HG03066 (cell line): ENCODE results near the gene SEMA3F.
"Not testable (repeated sequence)": the region's sequence is repeated elsewhere in the genome, so short reads cannot be mapped to it uniquely, and the experiment has no call there.

Source experiments
- ATAC-seq: cut with Tn5 transposase; IDR thresholded peaks from one replicate; pipeline ENCODE4 v1.9.1; 2021; ENCODE audit warnings: low read depth; ENCODE audit not compliant: unreplicated experiment

SEMA3F gene

GRCh38 chr3:50207359-50208042, 52.4 kb downstream of the SEMA3F start:
- no peak for ATAC-seq

GRCh38 chr3:50208677-50209344, 53.7 kb downstream of the SEMA3F start:
- no peak for ATAC-seq

GRCh38 chr3:50210176-50210509, 55.0 kb downstream of the SEMA3F start:
- no peak for ATAC-seq

DNA sequence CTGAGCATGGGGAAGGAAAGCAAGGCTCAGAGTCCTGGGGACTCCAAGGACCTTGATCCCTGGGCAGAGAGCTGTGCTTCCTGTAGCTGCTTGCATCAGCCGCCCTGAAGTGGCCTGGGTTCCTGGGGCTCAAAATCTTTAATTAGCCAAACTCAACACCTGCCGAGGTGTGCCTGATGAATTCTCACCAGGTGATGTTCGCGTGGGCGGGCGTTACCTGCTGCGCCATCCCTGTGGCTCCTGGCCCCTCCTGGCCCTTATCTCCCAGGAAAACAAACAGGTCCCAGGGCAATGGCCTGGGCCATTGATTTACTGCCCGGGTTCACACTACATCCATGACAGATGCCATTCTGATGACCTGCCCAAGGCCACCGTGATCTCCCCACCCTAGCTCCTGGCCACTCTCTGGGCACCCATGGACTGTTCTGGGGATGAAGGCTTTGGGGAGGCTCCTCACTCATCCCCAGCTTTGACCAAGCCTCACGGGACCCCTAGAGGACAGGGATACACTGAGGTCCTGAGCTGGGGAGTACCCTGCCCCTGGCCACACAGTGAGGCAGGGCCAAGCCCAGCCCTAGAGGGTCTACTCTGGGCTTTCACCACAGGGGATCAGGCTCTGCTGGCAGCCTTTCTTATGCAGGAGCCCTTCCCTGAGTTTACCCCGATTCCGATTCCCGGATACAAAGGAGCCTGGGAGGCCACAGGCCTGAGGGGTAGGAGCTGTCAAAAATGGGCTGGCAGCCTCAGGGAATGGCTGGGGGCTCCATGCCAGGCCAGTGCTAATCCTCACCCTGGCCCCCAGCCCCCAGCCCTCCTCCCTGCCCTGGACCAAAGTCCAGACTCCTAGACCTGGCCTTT, 55.6 kb downstream of the SEMA3F start:
- no peak for ATAC-seq

GRCh38 chr3:50211368-50211717, 56.2 kb downstream of the SEMA3F start:
- ATAC-seq, result not testable (repeated sequence)

DNA sequence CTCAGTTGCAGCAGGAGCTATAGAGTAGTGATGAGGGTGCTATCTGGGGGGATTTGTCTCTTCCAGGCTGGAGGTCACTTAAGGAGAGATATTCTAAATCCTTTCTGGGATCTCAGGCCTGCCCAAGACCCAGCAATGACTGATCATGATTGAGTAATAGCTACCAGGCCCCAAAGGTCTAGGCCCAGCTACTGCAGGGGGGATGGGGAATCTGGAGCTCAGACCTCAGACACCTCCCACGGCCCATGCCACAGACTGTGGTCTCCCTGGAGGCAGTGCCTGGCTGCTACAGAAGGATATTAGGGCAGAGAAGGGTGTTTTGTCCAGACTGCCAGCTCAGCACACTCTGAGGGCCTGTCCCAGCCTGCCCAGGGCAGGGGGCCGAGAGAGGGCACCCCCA, 56.8 kb downstream of the SEMA3F start:
- no peak for ATAC-seq

GRCh38 chr3:50212502-50212901, 57.4 kb downstream of the SEMA3F start:
- ATAC-seq, result no peak

DNA sequence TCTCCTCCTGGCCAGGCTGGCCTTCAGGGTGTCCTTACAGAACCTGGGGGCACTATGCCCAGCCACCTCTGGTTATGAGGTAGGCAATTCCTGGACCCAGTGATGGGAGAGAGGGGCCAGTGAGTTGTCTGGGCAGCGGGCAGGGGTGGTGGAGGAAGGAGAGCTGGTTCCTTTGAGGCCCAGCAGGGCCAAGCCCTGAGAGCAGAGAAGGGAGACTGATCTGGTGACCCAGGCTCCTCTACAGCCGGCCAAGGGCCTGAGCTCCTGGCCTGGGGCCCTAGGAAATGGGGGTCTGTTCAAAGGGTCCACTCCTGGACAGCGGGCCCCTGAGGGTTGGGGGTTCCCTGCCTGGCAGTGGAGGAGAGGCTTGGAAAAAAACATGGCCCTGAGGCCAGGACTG, 57.8 kb downstream of the SEMA3F start:
- no peak for ATAC-seq

DNA sequence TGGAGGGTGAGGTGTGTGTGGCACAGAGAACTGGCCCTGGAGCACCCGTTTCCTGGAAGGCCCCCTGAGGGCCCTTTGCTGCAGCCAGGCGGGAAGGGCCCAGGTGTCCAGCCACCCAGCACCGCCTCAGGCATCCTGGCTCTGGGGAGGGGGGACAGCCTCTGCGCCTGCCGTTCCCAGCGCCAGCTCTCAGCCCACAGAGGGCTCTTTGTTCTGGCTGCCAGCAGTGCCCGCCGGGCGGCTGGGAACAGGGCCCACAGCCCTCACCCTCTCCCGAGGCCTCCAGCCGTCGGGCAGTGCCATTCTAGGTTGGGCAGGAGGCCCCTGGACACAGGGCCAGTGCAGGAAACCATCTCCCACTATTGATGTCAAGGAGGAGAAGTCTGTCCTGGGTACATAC, 58.2 kb downstream of the SEMA3F start:
- no peak for ATAC-seq

DNA sequence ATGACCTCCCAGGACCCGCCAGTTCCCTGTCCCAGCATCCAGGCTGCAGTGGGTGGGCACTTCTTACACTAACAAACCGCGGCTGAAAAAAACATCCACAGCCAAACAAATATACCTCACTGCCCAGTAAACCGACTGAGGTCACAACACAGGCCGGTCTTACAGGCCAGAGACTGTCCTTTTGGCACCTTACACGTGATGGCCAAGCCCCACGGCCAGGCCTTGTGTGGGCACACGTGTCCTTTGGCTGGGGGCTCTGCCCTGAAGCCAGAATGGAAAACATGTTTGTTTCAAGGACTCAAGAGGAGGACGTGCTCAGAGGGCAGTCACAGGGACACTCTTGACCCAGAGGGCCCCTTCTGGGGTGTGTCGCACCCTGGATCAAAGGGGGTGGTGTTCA, 59.7 kb downstream of the SEMA3F start:
- ATAC-seq, result no peak

GRCh38 chr3:50215529-50215928, 60.4 kb downstream of the SEMA3F start:
- ATAC-seq, result no peak

GRCh38 chr3:50217681-50218080, 62.6 kb downstream of the SEMA3F start:
- no peak for ATAC-seq

DNA sequence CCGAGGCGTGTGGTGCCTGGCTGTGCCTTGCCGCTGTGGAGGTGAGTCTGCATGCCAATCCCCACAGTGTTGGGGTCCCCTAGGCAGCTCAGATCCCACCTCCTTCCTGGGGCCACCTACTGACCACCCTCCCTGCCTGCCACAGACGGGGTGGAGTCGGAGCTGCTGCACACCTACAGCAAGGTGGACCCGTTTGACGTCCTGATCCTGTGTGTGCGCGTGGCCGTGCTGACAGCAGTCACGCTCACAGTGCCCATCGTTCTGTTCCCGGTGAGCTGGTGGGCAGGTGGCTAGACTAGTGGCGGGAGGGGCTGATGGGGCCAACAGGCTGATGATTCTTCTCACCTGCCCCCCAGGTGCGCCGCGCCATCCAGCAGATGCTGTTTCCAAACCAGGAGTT, 63.3 kb downstream of the SEMA3F start:
- ATAC-seq, result no peak

GRCh38 chr3:50219285-50219684, 64.2 kb downstream of the SEMA3F start:
- ATAC-seq, result no peak

GRCh38 chr3:50220109-50220508, 65.0 kb downstream of the SEMA3F start:
- ATAC-seq, result no peak

GRCh38 chr3:50221051-50221410, 65.9 kb downstream of the SEMA3F start:
- ATAC-seq, result no peak

DNA sequence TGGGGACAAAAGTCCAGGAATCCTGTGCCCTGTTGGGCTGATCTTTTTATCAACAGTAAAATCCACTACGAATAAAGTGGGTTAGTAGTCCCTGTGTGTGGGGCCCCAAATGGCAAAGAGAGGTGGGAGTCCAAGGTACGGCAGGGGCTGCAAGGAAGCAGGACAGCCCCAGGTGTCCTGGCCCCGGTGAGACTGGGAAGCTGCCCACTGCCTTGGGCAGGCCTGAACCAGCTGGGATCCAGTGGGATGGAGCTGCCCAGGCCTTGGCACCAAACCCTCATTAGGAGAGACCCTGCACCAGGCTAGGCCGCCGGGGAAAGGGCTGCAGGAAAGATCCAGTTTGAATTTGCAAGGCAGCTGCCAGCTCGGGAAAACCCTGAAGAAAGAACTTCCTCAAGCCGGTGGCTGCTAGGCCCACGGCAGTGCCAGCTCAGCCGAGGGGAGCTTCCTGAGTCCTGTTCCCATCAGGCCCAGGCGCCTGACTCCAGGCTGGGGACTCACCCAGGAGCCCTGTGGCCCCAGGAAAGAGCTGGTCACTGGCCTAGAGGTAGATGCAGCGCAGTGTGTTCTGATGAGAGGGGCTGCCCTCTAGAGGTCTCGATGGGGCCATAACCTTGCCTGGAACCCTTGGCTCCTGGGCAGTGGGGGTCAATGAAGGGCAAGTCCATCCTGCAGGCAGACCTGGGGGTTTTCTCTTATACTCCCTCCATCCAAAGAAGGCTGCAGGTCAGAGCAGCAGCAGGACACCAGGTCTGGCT, 66.5 kb downstream of the SEMA3F start:
- no peak for ATAC-seq

GRCh38 chr3:50222169-50222528, 67.0 kb downstream of the SEMA3F start:
- no peak for ATAC-seq

- no peak for ATAC-seq
These were observed 69.5 kb downstream of the SEMA3F start for GRCh38 chr3:50224639-50225038.

DNA sequence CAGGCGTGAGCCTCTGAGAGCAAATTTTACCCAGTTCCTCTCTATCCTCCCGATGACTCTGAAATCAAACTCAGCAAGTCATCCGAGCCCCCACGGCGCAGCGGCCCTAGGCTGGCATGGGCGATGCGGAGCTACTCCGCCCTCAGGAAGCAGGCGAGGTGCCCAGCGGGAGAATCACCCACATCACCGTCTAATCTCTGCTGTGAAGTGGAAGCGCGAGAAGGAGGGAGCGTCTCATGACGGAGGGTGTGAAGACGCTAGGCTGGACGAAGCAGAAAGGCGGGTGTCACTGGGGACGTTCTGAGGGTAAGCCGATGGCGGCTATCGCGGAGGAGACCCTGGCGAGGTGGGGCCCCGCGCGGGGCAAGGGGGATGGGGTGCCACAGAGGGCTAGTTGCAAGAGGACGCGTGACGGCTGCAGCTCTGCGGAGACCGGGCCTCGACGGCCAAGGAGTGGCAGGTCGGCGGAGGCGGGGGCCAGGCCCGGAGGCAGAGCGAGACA, 71.8 kb downstream of the SEMA3F start:
- ATAC-seq, result peak; percentile 7
